ENCODE results near the gene SYNDIG1.

DNA sequence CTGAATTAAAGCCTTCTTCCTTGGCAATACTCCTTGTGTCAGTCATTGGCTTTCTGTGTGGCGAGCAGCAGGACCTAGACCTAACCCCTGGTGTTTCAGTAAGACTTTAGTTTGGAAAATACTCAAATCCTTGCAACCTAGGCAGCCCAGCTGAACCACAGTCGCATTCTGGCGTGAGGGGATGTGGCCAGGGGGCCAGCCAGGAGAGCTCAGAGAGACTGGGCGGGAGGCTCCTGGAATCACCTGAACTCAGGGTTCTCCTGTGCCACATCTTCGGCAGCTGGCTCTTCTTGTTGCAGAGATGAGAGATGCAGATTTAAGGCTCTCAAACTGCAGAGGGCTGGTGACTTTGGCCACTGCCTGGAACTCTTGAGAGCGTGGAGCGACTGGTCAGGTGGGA, 102.7 kb downstream of the SYNDIG1 start:
- TF ChIP-seq, protein P1, sequence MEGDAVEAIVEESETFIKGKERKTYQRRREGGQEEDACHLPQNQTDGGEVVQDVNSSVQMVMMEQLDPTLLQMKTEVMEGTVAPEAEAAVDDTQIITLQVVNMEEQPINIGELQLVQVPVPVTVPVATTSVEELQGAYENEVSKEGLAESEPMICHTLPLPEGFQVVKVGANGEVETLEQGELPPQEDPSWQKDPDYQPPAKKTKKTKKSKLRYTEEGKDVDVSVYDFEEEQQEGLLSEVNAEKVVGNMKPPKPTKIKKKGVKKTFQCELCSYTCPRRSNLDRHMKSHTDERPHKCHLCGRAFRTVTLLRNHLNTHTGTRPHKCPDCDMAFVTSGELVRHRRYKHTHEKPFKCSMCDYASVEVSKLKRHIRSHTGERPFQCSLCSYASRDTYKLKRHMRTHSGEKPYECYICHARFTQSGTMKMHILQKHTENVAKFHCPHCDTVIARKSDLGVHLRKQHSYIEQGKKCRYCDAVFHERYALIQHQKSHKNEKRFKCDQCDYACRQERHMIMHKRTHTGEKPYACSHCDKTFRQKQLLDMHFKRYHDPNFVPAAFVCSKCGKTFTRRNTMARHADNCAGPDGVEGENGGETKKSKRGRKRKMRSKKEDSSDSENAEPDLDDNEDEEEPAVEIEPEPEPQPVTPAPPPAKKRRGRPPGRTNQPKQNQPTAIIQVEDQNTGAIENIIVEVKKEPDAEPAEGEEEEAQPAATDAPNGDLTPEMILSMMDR (IDR thresholded peaks at IDR 0.05): no peak
- TF ChIP-seq POLR2A (IDR thresholded peaks at IDR 0.05): no peak

Measured in lower leg skin (tissue), 3 donors.